Stomach (tissue), 9 donors: Measurements from ENCODE around the gene PSEN1. TPM values are rescaled to one million over a fixed set of nuclear protein-coding genes. Genes with fewer than 3 reads are reported as not detected.

Source experiments
- DNase-seq, 2 donors: peaks; one replicate each; pipeline versions ENCODE4 v3.0.0 to v3.0.0-alpha.2; 2013 to 2019
- H3K27ac ChIP-seq, 5 donors: fragments of 200-600 bp in 4 of 5; sonication (generic) in 4 of 5; one replicate each; pipeline ENCODE4 v1.5.1; 2013 to 2019; ENCODE audit warnings: mild to moderate bottlenecking in 1 of 5, moderate library complexity in 1 of 5
- H3K27me3 ChIP-seq, 3 donors: fragments of 200-600 bp; sonication (generic); one replicate each; pipeline ENCODE4 v1.5.1; 2017 to 2019; ENCODE audit warnings: mixed run types in 1 of 3
- H3K36me3 ChIP-seq, 4 donors: fragments of 200-600 bp; sonication (generic); 1 replicate in 3 of 4; 2 replicates in 1 of 4; pipeline ENCODE4 v1.5.1; 2016 to 2019
- H3K4me1 ChIP-seq, 4 donors: fragments of 200-600 bp; sonication (generic); one replicate each; pipeline ENCODE4 v1.5.1; 2016 to 2019
- H3K4me3 ChIP-seq, 4 donors: fragments of 200-600 bp; sonication (generic) in 3 of 4; one replicate each; pipeline ENCODE4 v1.5.1; 2016 to 2019; ENCODE audit warnings: mild to moderate bottlenecking in 1 of 4
- H3K9me3 ChIP-seq, 4 donors: fragments of 200-600 bp; sonication (generic); one replicate each; pipeline ENCODE4 v1.5.1; 2016 to 2019
- EP300 ChIP-seq: sonication (generic); formaldehyde crosslinking; IDR thresholded peaks from one replicate; pipeline ENCODE4 v1.6.1; 2017; ENCODE audit warnings: antibody characterized with exemption
- POLR2A ChIP-seq, 4 donors: fragments of 450-650 bp; IDR thresholded peaks; one replicate each; pipeline ENCODE4 v1.6.1; 2016; ENCODE audit warnings: antibody characterized with exemption in 4 of 4, control low read depth in 2 of 4, mild to moderate bottlenecking in 1 of 4, moderate library complexity in 1 of 4
- POLR2AphosphoS5 ChIP-seq, 3 donors: sonication (generic); formaldehyde crosslinking; IDR thresholded peaks; one replicate each; pipeline ENCODE4 v1.6.1; 2016; ENCODE audit warnings: antibody characterized with exemption in 3 of 3
- WGBS, 5 donors: extraction: QIAGEN DNeasy Blood & Tissue Kit in 3 of 5; methylation state at CpG; one replicate each; pipeline versions ENCODE4 v1.1.5 to v1.1.7; 2013 to 2018; 5-methylcytosine and 5-hydroxymethylcytosine counted together
- intact Hi-C: fragments of 100-400 bp; cut with DNase I; formaldehyde crosslinking; loops from one replicate; pipeline ENCODE4 v1.15.1; 2023; ENCODE audit warnings: low total_unique reads
- polyA plus RNA-seq, 3 donors: library from polyadenylated mRNA; stranded (reverse); fragments of 200-250 nt; gene quantifications; one replicate each; pipeline ENCODE4 v1.2.3, GENCODE V29; 2013
- total RNA-seq, 5 donors: library from RNA; depleted of rRNA; stranded (reverse); fragments of >200 nt; gene quantifications; one replicate each; pipeline versions ENCODE4 v1.1.0 to v1.2.3, GENCODE V29; 2014 to 2016
- TF ChIP-seq, protein P1 (sequence below), 7 experiments: fragments of 450-650 bp in 4 of 7; fragments of 200-600 bp in 3 of 7; sonication (generic) in 3 of 7; IDR thresholded peaks; one replicate each; pipeline ENCODE4 v1.5.1; 2016 to 2019; ENCODE audit warnings: antibody characterized with exemption in 7 of 7, control low read depth in 2 of 7, mild to moderate bottlenecking in 1 of 7
- donor health status: healthy with polysubstance abuse.
- donor health status: Bipolar disorder and iron deficiency.
- donor health status: healthy.

PSEN1 gene
- total and polyA plus RNA-seq, 8 donors = 5.8 to 89.8 (median 18.7) TPM

DNA sequence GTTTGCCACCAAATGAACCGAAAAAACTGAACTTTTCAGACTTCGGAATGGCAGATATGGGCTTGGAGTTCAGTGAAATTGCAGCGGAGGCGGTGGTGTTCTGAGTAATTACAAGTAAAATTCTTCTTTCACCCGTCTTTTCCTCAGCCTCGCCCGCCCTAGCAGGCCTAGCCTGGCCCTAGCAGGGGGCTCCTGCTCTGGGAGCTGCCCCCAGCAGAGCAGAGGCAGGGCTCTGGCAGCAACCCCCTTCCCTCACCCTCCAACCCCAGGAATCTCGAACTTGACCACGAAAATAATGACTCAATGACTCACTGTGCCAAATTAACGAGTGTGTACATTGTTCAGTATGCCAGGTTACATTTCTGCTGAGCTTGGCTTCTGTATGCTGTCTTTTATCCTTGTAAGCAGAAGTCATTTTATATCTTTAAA lies 102.1 kb downstream of the PSEN1 start:
- intact Hi-C loops = no loop called here
- WGBS, 5 donors = 18 to 27% (median 24%) methylated on average over 9 to 10 of the region's 10 CpGs
- TF ChIP-seq POLR2AphosphoS5 (IDR thresholded peaks at IDR 0.05) = peak in 1 of 3 donors; percentile 20
- TF ChIP-seq, protein P1, sequence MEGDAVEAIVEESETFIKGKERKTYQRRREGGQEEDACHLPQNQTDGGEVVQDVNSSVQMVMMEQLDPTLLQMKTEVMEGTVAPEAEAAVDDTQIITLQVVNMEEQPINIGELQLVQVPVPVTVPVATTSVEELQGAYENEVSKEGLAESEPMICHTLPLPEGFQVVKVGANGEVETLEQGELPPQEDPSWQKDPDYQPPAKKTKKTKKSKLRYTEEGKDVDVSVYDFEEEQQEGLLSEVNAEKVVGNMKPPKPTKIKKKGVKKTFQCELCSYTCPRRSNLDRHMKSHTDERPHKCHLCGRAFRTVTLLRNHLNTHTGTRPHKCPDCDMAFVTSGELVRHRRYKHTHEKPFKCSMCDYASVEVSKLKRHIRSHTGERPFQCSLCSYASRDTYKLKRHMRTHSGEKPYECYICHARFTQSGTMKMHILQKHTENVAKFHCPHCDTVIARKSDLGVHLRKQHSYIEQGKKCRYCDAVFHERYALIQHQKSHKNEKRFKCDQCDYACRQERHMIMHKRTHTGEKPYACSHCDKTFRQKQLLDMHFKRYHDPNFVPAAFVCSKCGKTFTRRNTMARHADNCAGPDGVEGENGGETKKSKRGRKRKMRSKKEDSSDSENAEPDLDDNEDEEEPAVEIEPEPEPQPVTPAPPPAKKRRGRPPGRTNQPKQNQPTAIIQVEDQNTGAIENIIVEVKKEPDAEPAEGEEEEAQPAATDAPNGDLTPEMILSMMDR (IDR thresholded peaks at IDR 0.05) = no peak
- Histone ChIP-seq H3K4me1 (peaks cover 29 to 80% (median 61%) of the 10 kb centered on the region in 4 donors), H3K4me3 (peak overlapping the region; percentile 56 to 72 (median 62)), H3K9me3 (no peaks in the 10 kb centered on the region), H3K36me3 (no peaks in the 10 kb centered on the region), H3K27ac (peak overlapping the region in 4 of 5 donors; percentile 57 to 78 (median 72)), H3K27me3 (peaks cover 0 to 80% (median 34%) of the 10 kb centered on the region in 3 donors)
- peak in 1 of 2 donors; percentile 73 for DNase-seq

DNA sequence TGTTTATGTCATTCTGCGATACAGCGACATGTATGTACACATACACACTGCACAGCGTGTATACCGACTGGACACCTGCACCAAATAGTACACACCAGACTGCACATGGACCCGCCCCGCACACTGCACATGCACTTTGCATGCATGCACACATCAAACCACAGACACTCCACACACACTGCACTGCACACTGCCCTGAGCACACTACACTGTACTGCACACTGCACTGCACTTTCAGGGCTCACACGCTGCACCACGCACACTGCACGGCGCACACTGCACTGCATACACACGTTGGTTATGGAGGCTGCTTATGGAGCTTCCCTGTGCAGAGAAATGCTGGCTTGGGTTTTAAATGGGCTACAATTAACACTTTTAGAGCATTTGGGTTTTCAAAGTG lies 102.6 kb downstream of the PSEN1 start:
- Histone ChIP-seq H3K4me3 (peak overlapping the region in 3 of 4 donors; percentile 56 to 72 (median 65)), H3K9me3 (no peaks in the 10 kb centered on the region), H3K4me1 (peaks cover 29 to 82% (median 62%) of the 10 kb centered on the region in 4 donors), H3K27ac (no peak overlapping the region), H3K36me3 (no peaks in the 10 kb centered on the region), H3K27me3 (peaks cover 0 to 75% (median 34%) of the 10 kb centered on the region in 3 donors)
- WGBS, 5 donors = 74 to 81% (median 78%) methylated on average over 11 of the region's 11 CpGs
- TF ChIP-seq EP300 (no peak), POLR2A (IDR thresholded peaks at IDR 0.05) (no peak)
- intact Hi-C loops = no loop called here
- DNase-seq = no peak

DNA sequence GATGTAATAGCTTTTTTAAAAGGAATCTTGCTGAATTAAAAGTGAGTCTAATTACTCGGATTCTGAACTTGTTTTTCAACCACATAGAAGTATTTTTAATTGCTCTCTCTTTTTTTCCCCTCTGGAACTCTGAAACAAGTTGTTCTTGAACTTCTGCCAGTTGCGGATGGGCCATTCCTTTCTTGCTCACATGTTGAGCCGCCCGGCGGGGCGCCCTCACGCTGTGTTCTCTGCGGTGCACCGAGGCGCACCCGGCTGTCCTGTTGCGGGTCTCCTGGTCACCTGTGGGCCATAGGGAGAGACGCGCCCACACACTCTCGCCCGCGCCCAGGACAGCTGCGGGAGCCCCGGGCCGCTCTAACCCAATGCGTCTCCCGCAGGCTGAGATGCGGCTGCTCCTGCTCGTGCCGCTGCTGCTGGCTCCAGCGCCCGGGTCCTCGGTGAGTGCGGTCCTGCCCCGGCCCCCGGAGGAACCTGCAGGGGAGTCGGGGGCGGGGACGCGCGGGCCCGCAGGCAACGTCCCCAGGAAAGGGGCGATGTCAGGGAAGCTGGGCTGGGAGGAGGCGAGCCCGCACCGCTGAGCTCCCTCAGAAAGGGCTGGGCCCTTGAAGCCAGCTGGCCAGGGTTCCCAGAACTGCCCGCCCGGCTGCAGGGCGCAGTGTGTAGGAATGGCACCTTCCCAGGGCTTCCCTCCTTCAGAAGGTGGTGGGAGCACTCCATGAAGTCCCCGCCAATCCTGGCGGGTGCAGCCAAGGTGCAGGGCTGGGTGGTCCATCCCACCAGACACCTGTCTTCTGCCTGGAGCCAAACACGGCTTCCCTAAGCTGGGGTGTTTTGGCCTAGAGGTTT lies 103.3 kb downstream of the PSEN1 start:
- Histone ChIP-seq H3K4me1 (peaks cover 29 to 82% (median 62%) of the 10 kb centered on the region in 4 donors), H3K4me3 (peak overlapping the region; percentile 45 to 56 (median 51)), H3K27me3 (peaks cover 0 to 71% (median 34%) of the 10 kb centered on the region in 3 donors), H3K27ac (peak overlapping the region in 3 of 5 donors; percentile 32 to 66 (median 50)), H3K36me3 (no peaks in the 10 kb centered on the region), H3K9me3 (no peaks in the 10 kb centered on the region)
- WGBS, 5 donors = 8 to 18% (median 11%) methylated on average over 25 to 48 of the region's 48 CpGs
- TF ChIP-seq POLR2AphosphoS5 (IDR thresholded peaks at IDR 0.05) (no peak), EP300 (no peak)
- peak in 1 of 2 donors; percentile 67 for DNase-seq
- intact Hi-C loops = no loop called here

DNA sequence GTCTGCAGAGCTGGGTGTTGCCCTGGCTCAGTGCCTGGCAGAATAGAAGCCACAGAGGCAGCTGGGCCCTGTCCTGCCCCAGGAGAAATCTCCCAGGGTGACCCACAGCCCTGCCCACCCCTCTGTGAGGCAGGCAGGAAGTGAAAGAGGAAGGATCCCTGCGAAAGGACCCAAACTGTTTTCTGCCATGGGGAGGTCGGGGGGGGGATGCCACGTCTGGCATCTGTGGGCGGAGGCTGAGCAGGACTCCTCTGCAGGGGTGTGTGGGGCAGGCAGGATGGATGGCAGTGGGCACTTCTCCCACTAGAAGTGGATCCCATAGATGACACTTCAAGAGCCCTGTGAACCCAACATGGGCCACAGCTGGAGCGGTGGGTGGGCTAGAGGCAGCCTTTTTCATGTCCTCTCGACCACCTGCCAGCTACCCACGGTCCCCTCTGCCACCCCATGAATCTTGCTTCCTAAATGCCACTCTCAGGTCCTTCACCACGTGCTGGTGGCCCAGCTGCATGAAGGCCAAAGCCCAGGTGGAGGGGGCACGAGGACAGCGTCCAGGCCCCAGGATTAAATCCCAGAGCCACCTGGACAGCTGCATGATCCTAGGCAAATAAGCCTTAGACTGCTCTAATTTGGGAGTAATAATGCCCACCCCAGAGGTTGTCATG lies 104.6 kb downstream of the PSEN1 start:
- no peak for DNase-seq
- intact Hi-C loops = no loop called here
- Histone ChIP-seq H3K36me3 (peaks cover 0 to 7% (median 3%) of the 10 kb centered on the region in 4 donors), H3K4me1 (peaks cover 40 to 84% (median 68%) of the 10 kb centered on the region in 4 donors), H3K9me3 (no peaks in the 10 kb centered on the region), H3K4me3 (no peak overlapping the region), H3K27me3 (peaks cover 0 to 63% (median 34%) of the 10 kb centered on the region in 3 donors), H3K27ac (peak overlapping the region in 3 of 5 donors; percentile 19 to 71 (median 32))
- WGBS, 5 donors = 75 to 82% (median 80%) methylated on average over 10 of the region's 10 CpGs
- TF ChIP-seq POLR2AphosphoS5 (IDR thresholded peaks at IDR 0.05) (no peak), EP300 (no peak), POLR2A (IDR thresholded peaks at IDR 0.05) (no peak)
- TF ChIP-seq, protein P1 (IDR thresholded peaks at IDR 0.05) = no peak

DNA sequence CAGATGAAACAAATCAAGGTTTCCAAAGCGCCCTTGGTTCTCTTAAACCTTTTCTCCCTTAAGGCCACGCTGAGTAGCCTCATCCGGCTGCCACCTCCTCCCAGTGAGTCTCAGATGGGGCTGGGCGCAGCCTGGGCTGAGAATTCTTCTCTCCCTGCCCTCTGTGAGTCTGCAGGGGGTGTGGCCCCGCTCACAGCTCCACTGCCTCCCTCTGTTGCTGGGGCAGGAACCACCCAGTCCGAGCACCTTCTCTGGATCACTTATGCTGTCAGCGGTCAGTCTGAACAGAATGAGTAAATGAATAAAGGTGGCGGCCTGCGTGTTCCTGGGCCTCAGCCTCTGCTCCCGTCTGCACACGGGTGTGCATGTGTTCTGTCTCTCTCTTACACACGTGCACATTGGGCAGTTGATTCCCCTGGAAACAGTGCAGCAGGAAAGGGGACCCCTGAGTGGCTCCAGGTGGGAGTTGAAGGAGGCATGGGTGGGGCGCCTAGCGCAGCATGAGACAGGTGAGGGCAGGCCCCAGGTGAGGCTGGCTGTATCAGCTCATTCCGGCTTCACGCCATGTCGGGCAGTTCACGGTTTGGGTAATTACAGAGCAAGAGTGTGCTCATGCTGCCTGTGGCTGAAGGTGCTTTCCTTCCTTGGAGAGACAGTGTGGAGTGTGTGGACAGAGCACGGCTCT lies 105.3 kb downstream of the PSEN1 start:
- peak overlapping the region in 4 of 5 donors; percentile 19 to 71 (median 44) for H3K27ac ChIP-seq
- WGBS, 5 donors = 81 to 84% (median 83%) methylated on average over 18 to 19 of the region's 19 CpGs
- H3K4me1 ChIP-seq = peaks cover 40 to 84% (median 70%) of the 10 kb centered on the region in 4 donors
- no peak for DNase-seq
- no peak overlapping the region for H3K4me3 ChIP-seq
- intact Hi-C loops = no loop called here
- peaks cover 0 to 7% (median 3%) of the 10 kb centered on the region in 4 donors for H3K36me3 ChIP-seq
- no peak for TF ChIP-seq EP300
- TF ChIP-seq POLR2AphosphoS5 (IDR thresholded peaks at IDR 0.05) = no peak
- no peak for TF ChIP-seq POLR2A (IDR thresholded peaks at IDR 0.05)
- TF ChIP-seq, protein P1 (IDR thresholded peaks at IDR 0.05) = no peak
- no peaks in the 10 kb centered on the region for H3K9me3 ChIP-seq
- peaks cover 0 to 57% (median 34%) of the 10 kb centered on the region in 3 donors for H3K27me3 ChIP-seq
